HG03064 (cell line): Measurements from ENCODE around the gene ZNF365.
"Not testable (repeated sequence)": the region's sequence is repeated elsewhere in the genome, so short reads cannot be mapped to it uniquely, and the experiment has no call there.

Experiments
- ATAC-seq: cut with Tn5 transposase; IDR thresholded peaks from one replicate; pipeline ENCODE4 v1.9.1; 2021; ENCODE audit warnings: low read depth; ENCODE audit not compliant: unreplicated experiment

Gene ZNF365

DNA sequence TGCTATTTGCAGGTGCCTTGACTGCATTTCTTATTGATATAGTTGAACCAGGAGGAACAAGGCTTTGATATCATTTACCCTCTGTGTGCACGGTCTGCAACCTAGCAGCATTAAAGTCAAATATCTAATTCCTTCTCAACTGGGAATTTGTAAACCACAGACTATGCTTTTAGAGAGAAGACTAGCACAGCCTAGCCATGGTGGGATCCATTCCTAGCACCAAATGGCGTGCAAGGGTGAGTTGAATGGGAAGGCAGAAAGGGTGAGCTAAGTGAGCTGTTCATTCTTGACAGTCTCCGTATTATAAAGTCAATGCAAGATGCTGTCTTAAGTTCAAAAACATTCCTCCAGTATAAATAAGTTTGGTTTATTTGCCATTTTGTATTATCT is 2.9 kb downstream of the ZNF365 start:
- ATAC-seq: no peak

- no peak for ATAC-seq
These were observed 3.8 kb downstream of the ZNF365 start for GRCh38 chr10:62377966-62378365.

- ATAC-seq: not testable (repeated sequence)
These were observed 4.7 kb downstream of the ZNF365 start for GRCh38 chr10:62378877-62379276.

- ATAC-seq: no peak
These were observed 5.2 kb downstream of the ZNF365 start for GRCh38 chr10:62379394-62379793.

GRCh38 chr10:62380016-62380415 is 5.8 kb downstream of the ZNF365 start:
- ATAC-seq: no peak

DNA sequence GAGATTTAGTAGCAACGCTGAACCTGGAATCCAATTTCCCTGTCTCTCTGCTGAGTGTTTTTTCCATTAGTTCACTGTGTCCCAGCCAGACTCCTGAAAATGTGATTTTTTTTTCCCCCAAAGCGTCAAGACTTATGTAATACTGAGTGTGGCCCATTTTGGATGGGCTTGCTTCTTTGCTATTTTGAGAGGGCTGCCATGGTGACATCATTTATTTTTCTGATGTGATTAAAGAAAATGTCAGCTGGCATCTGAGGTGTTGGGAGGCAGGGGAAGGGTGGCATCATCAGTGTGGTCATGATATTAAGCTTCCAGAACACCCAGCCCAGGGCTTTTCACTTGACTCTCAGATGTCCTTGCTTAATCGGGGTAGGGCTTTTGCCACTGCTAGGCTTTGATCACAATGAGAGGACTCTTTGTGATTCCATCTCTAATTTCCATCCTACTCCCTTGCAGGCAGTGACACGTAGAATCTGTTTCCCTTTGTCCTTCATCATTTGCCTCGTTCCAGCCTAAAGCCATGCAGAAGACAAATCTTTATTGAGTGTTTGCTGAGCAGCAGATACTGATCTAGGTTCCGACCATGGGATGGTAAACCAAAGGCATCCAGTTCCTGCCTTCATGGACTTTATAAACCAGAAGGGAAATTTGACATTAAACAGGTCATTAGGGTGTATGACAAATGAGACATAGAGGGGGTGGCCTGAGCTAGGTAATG is 7.4 kb downstream of the ZNF365 start:
- ATAC-seq: no peak

- no peak for ATAC-seq
These were observed 8.7 kb downstream of the ZNF365 start for GRCh38 chr10:62382831-62383230.

DNA sequence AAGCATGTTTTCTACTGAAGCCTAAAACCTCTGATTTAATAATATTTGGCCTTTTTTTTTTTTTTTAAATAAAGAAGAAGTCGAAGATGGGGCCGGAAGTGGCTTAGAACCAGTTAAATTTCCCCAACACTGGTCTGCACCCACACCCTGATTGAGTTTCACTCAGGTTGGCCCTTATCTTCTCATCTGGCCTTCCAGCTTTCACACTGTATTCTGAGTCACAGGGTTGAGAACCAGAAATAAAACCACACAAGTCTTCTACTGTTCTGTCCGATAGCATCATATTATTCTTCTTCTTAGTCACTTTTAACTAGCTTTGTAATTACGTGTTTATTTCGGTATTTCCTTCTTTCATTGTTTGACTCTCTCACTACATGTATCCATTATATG is 9.9 kb downstream of the ZNF365 start:
- ATAC-seq: no peak

DNA sequence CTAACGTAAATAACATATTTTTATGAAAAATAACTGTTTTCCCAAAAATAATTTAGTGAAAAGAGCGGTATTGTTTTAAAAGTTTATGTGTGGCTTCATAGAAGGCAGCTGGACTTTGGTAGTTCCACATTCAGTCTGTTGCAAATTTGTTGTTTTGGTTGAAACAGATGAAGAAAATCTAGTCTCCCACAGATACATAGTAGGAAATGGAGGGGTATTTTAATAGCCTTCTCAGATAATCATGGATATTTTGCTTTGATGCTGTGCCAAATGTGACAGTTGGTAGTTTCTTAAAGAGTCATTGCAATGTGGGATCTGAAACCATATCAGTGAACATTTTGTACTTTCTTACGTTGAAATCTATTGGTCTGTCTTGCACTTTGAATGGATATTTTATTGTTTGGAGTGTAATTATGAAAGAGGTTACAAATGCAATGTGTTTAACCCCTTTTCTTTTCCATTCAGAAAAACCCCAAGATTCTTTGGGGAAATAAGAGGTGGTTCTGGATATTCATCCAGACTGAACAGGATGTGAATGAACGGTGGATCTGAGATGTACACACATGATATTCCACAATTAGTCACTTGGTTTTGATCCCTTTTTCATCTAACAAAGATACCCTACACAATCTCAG is 10.4 kb downstream of the ZNF365 start:
- no peak for ATAC-seq

GRCh38 chr10:62386356-62387320 is 12.5 kb downstream of the ZNF365 start:
- no peak for ATAC-seq

GRCh38 chr10:62388328-62388727 is 14.2 kb downstream of the ZNF365 start:
- no peak for ATAC-seq

DNA sequence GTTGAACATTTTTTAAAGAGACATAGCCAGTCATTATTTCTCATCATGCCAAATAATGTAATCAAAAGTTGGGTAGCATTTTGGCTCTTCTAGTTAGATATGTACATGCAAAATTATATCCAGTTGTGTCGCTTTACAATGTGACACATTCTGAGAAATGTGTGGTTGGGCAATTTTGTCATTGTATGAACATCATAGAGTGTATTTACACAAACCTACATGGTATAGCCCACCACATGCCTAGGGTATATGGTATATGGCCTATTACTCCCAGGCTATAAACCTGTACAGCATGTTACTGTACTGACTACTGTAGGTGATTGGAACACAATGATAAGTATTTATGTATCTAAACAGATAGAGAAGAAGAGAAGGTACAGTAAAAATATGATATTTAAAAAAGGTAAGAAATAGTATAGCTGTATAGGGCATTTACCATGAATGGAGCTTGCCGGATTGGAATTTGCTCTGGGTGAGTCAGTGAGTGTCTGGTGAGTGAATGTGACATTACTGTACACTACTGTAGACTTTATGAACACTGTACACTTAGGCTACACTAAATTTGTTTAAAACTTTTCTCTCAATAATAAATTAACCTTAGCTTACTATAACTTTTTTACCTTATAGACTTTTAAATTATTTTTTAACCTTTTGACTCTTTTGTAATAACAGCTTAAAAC is 16.5 kb downstream of the ZNF365 start:
- no peak for ATAC-seq

DNA sequence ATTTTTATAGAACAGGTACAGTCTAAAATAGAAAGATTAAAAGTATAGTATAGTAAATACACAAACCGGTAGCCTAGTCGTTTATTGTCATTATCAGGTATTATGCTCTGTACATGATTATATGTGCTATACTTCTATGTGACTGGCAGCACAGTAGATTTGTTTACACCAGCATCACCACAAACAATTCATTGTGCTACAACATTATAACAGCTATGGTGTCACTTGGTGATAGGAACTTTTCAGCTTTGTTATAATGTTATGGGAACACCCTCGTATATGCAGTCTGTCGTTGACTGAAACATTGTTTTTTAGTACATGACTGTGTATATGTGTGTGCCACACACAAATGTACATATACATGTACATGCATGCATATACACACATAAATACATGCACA is 19.1 kb downstream of the ZNF365 start:
- ATAC-seq: no peak

- no peak for ATAC-seq
These were observed 20.4 kb downstream of the ZNF365 start for GRCh38 chr10:62394556-62395018.

DNA sequence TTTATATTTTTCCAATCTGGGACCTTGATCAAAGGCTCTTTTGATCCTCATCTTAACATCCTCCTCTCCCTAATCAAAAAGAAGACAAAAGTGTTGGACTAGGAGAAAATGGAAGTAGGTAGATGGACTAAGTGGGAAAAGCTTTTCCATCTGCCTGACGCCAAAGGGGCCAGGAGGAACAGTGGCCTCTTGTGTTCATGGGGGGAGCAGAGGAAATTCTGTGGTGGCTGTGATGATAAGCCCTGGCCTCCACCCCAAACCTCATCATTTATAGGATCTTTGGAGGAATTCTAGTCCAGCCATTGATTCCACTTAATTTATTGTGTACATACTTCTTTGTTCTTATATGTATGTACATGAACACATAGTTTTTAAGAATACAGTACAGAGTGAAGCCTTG is 21.7 kb downstream of the ZNF365 start:
- ATAC-seq: no peak

GRCh38 chr10:62396864-62397263 is 22.7 kb downstream of the ZNF365 start:
- no peak for ATAC-seq

- no peak for ATAC-seq
These were observed 25.0 kb downstream of the ZNF365 start for GRCh38 chr10:62399211-62399610.

GRCh38 chr10:62402508-62402907 is 28.3 kb downstream of the ZNF365 start:
- no peak for ATAC-seq

DNA sequence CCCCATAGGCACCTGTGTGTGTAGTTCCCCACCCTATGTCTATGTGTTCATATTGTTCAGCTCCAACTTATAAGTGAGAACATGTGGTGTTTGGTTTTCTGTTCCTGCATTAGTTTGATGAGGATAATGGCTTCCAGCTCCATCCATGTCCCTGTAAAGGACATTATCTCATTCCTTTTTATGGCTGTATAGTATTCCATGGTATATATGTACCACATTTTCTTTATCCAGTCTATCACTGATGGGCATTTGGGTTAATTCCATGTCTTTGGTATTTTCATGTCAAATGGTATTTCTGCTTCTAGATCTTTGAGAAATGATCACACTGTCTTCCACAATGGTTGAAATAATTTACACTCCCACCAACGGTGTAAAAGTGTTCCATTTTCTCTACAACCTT is 36.4 kb downstream of the ZNF365 start:
- not testable (repeated sequence) for ATAC-seq

DNA sequence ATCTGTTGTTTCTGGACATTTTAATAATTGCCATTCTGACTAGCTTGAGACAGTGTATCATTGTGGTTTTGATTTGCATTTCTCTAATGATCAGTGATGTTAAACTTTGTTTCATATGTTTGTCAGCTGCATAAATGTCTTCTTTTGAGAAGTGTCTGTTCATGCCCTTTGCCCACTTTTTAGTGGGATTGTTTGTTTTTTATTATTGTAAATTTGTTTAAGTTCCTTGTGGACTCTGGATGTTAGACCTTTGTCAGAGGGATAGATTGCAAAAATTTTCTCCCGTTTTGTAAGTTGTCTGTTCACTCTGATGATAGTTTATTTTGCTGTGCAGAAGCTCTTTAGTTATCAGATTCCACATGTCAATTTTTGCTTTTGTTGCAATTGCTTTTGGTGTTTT is 36.8 kb downstream of the ZNF365 start:
- ATAC-seq: not testable (repeated sequence)

- no peak for ATAC-seq
These were observed 38.9 kb downstream of the ZNF365 start for GRCh38 chr10:62413048-62413447.
